Measurements from ENCODE around the gene HSF4.
A peak's percentile ranks its signal among the peaks of the same experiment; 100 is the strongest.

Gene HSF4

GRCh38 chr16:67193536-67193935, 29.0 kb downstream of the HSF4 start:
- Histone ChIP-seq H3K27me3 (ENCODE audit: insufficient read depth, low read length, poor library complexity, severe bottlenecking) (no peaks in the 10 kb centered on the region), H4K20me1 (ENCODE audit: insufficient read depth, low read length, poor library complexity, severe bottlenecking) (peaks cover 32% of the 10 kb centered on the region), H3K4me1 (ENCODE audit: insufficient read depth, low read length, poor library complexity, severe bottlenecking) (peaks cover 21% of the 10 kb centered on the region), H2AFZ (ENCODE audit: low read length) (no peak overlapping the region), H3K4me2 (ENCODE audit: low read depth, low read length, poor library complexity, severe bottlenecking) (peak overlapping the region; percentile 97), H3K79me2 (ENCODE audit: insufficient read depth, low read length) (peaks cover 50% of the 10 kb centered on the region), H3K4me3 (ENCODE audit: low read length, poor library complexity, severe bottlenecking) (peak overlapping the region; percentile 98), H3F3A (ENCODE audit: low read depth) (no peaks in the 10 kb centered on the region), H3K9me3 (ENCODE audit: insufficient read depth, low read depth, low read length) (no peaks in the 10 kb centered on the region), H3K9ac (ENCODE audit: low read depth, low read length, poor library complexity, severe bottlenecking) (peak overlapping the region; percentile 94), H3K9me2 (replicated peaks; ENCODE audit: low read depth, low read length) (no peaks in the 10 kb centered on the region), H3K36me3 (ENCODE audit: insufficient read depth, low read length) (peaks cover 33% of the 10 kb centered on the region; the same call in 1 of the 2 replicates)
- TF ChIP-seq EZH2phosphoT487 (IDR thresholded peaks at IDR 0.05; ENCODE audit: borderline replicate concordance) (no peak), CTCF (conservative IDR thresholded peaks at IDR 0.05; ENCODE audit: low read length) (no peak)

- H3F3A ChIP-seq (ENCODE audit: low read depth): no peaks in the 10 kb centered on the region
- H3K4me2 ChIP-seq (ENCODE audit: low read depth, low read length, poor library complexity, severe bottlenecking): peak overlapping the region; percentile 97
These were observed 29.7 kb downstream of the HSF4 start for GRCh38 chr16:67194260-67194659.

GRCh38 chr16:67195676-67196075, 31.1 kb downstream of the HSF4 start:
- H4K20me1 ChIP-seq (ENCODE audit: insufficient read depth, low read length, poor library complexity, severe bottlenecking): peaks cover 32% of the 10 kb centered on the region
- no peaks in the 10 kb centered on the region for H3F3A ChIP-seq (ENCODE audit: low read depth)
- H3K9ac ChIP-seq (ENCODE audit: low read depth, low read length, poor library complexity, severe bottlenecking): no peak overlapping the region

More at GRCh38 chr16:67194260-67194659, 29.7 kb downstream of the HSF4 start:
- Histone ChIP-seq H4K20me1 (ENCODE audit: insufficient read depth, low read length, poor library complexity, severe bottlenecking) (peaks cover 32% of the 10 kb centered on the region), H3K9ac (ENCODE audit: low read depth, low read length, poor library complexity, severe bottlenecking) (peak overlapping the region; percentile 94), H3K4me3 (ENCODE audit: low read length, poor library complexity, severe bottlenecking) (peak overlapping the region; percentile 98), H3K9me2 (replicated peaks; ENCODE audit: low read depth, low read length) (no peaks in the 10 kb centered on the region), H3K27me3 (ENCODE audit: insufficient read depth, low read length, poor library complexity, severe bottlenecking) (no peaks in the 10 kb centered on the region), H2AFZ (ENCODE audit: low read length) (no peak overlapping the region), H3K79me2 (ENCODE audit: insufficient read depth, low read length) (peaks cover 50% of the 10 kb centered on the region), H3K36me3 (ENCODE audit: insufficient read depth, low read length) (peaks cover 33% of the 10 kb centered on the region; the same call in 1 of the 2 replicates), H3K9me3 (ENCODE audit: insufficient read depth, low read depth, low read length) (no peaks in the 10 kb centered on the region), H3K4me1 (ENCODE audit: insufficient read depth, low read length, poor library complexity, severe bottlenecking) (peaks cover 21% of the 10 kb centered on the region)
- TF ChIP-seq CTCF (conservative IDR thresholded peaks at IDR 0.05; ENCODE audit: low read length) (no peak), EZH2phosphoT487 (IDR thresholded peaks at IDR 0.05; ENCODE audit: borderline replicate concordance) (no peak)

More at GRCh38 chr16:67195676-67196075, 31.1 kb downstream of the HSF4 start:
- Histone ChIP-seq H3K9me2 (replicated peaks; ENCODE audit: low read depth, low read length) (no peaks in the 10 kb centered on the region), H3K36me3 (ENCODE audit: insufficient read depth, low read length) (peaks cover 44% of the 10 kb centered on the region; the same call in 1 of the 2 replicates), H3K79me2 (ENCODE audit: insufficient read depth, low read length) (peaks cover 50% of the 10 kb centered on the region), H2AFZ (ENCODE audit: low read length) (no peak overlapping the region), H3K4me3 (ENCODE audit: low read length, poor library complexity, severe bottlenecking) (no peak overlapping the region), H3K27me3 (ENCODE audit: insufficient read depth, low read length, poor library complexity, severe bottlenecking) (no peaks in the 10 kb centered on the region), H3K4me2 (ENCODE audit: low read depth, low read length, poor library complexity, severe bottlenecking) (no peak overlapping the region), H3K9me3 (ENCODE audit: insufficient read depth, low read depth, low read length) (no peaks in the 10 kb centered on the region), H3K4me1 (ENCODE audit: insufficient read depth, low read length, poor library complexity, severe bottlenecking) (peaks cover 21% of the 10 kb centered on the region)
- no peak for TF ChIP-seq EZH2phosphoT487 (IDR thresholded peaks at IDR 0.05; ENCODE audit: borderline replicate concordance)
- TF ChIP-seq CTCF (conservative IDR thresholded peaks at IDR 0.05; ENCODE audit: low read length): no peak

All from Loucy (cell line).